GM13977 (cell line): ENCODE results near the gene BTNL3.
A peak's percentile ranks its signal among the peaks of the same experiment; 100 is the strongest.

Experiments
- DNase-seq: peaks from one replicate; pipeline ENCODE4 v3.0.0; 2012; ENCODE audit warnings: low spot score
- in situ Hi-C: fragments of 300-500 bp; cut with MboI; formaldehyde crosslinking; loops from one replicate; pipeline ENCODE4 v1.12.0; 2022; ENCODE audit warnings: low sequenced_read_pairs, low pct_unique_long_range_greater_than_20kb, mixed read lengths, inconsistent platforms; ENCODE audit not compliant: unreplicated experiment
- TF ChIP-seq, protein P1 (sequence below): IDR thresholded peaks from 2 replicates; pipeline ENCODE4 v1.5.1; 2012; ENCODE audit warnings: mild to moderate bottlenecking, control low read depth; ENCODE audit not compliant: insufficient read depth; ENCODE audit errors: extremely low read depth, missing control alignments

The BTNL3 gene

DNA sequence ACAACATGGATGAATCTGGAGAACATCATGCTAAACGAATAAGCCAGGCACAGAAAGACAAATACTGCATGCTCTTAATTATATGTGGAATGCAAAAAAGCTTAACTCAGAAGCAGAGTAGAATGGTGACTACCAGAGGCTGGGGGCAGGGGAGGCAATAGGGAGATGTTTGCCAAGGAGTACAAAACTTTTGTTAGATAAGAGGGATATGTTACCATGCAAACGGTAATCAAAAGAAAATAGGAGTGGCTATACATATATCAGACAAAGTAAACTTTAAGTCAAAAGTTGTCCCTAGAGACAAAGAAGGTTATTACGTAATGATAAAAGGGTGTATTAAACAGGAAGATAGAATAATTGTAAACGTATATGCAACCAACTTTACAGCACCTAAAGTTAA lies 17.8 kb upstream of the BTNL3 start:
- TF ChIP-seq, protein P1, sequence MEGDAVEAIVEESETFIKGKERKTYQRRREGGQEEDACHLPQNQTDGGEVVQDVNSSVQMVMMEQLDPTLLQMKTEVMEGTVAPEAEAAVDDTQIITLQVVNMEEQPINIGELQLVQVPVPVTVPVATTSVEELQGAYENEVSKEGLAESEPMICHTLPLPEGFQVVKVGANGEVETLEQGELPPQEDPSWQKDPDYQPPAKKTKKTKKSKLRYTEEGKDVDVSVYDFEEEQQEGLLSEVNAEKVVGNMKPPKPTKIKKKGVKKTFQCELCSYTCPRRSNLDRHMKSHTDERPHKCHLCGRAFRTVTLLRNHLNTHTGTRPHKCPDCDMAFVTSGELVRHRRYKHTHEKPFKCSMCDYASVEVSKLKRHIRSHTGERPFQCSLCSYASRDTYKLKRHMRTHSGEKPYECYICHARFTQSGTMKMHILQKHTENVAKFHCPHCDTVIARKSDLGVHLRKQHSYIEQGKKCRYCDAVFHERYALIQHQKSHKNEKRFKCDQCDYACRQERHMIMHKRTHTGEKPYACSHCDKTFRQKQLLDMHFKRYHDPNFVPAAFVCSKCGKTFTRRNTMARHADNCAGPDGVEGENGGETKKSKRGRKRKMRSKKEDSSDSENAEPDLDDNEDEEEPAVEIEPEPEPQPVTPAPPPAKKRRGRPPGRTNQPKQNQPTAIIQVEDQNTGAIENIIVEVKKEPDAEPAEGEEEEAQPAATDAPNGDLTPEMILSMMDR = no peak
- in situ Hi-C loops = no loop called here
- no peak for DNase-seq

DNA sequence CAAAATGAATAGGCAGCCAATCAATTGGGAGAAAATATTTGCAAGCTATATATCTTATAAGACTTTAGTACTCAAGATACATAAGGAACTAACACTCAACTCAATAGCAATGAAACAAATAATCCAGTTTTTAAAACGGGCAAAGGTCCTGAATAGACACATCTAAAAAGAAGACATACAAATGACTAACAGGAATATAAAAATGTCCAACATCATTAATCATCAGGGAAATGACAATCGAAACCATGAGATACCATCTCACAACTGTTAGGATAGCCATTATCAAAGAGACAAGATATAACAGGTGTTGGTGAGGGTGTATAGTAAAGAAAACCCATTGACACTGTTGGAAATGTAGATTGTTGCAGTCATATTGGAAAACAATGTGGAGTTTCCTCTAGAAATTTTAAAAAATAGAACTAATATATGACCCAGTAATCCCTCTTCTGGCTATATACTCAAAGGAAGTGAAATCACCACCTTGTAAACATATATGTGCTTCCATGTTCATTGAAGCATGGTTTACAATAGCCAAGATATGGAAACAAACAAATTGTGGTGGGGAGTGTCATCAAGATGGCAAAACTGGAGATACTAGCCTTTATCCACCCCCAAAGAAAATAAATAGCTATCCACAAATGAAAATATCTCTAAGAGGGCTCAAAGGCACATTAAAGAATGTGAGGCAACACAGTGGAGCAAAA lies 13.9 kb upstream of the BTNL3 start:
- no peak for DNase-seq
- TF ChIP-seq, protein P1 = no peak
- in situ Hi-C loops = no loop called here

DNA sequence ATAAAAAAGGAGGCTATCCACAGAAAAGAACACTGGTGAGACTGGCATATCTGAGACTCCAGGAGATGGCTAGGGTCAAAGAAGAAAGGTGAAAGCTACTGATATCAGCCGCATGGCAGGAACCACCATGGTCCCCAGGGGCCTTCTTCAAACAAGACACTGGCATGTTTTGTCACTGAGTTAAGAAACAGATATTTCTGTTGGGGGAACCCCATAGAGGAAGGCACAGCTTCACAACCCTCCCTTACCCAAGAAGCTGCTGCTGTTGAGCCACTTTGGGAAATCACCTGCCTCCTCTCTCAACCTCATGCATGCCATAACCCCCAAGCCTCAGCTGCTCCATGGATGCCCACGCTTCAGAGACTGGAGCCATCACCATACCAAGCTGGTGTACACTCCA lies 13.3 kb upstream of the BTNL3 start:
- in situ Hi-C loops = no loop called here
- TF ChIP-seq, protein P1 = no peak
- DNase-seq = peak; percentile 42

DNA sequence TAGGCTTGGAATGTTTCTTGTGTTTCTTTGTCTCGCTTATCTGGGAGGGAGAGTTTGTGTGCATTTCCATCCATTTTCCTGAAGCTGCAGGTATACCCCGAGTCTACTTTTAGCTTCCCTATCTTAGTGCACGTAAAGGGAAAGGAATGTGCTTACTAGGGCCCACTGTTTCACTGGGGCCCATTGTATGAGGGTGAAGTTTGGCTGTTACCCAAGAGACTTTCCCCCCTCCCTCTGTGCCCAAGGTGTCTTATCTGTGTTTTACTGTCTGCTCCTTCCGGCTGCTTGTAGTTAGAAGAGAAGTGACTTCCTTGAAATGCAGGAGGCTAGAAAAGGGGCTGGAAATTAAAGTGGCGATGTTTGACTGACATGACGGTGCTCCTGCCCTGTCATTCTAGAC lies 12.1 kb upstream of the BTNL3 start:
- in situ Hi-C loops = no loop called here
- TF ChIP-seq, protein P1 = no peak
- DNase-seq = no peak

DNA sequence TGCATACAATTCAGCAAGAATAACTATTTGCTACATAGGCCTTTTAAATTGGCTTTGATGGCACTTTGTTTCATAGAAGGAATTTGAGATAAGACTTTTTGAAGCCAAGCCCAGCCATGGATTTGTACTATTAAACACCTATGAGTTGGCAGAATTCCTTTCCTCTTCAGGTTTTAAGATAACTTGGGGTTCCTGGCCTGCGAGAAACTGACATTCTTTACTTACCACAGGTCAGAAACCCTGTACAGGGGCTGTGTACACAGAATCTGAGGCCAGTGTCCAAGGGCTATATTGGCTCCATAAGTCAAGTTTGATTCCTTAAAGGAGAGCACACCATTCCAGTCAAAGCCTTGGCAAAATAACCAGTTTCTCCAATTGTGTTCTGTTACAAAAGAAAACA lies 10.8 kb upstream of the BTNL3 start:
- TF ChIP-seq, protein P1 = no peak
- DNase-seq = no peak
- in situ Hi-C loops = no loop called here

DNA sequence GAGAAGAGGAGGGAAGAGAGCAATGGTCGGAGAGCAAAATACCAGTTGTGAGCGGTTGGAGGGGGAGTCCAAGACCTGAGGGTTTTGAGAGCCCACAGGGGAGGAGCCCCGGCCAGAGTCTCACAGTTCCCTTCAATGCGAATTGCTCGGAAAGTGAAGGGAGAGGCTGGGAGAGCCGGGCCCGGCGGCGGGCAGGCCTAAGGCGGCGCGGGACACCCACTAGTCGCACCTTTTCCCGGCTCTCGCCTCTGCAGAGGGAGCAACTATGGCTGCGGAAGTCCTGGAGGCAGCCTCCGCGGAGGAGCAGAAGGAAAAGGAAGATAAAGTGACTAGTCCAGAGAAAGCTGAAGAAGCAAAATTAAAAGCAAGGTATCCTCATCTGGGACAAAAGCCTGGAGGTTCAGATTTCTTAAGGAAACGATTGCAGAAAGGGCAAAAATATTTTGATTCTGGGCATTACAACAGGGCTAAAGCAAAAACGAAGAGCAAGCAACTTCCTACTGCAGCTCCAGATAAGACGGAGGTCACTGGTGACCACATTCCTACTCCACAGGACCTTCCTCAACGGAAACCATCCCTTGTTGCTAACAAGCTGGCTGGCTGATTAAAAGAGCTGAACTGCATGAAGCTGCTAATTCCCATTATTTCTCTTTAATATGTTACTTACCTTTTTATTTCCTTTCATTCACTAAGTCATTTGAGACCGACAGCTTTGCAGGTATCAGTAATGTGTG lies 6.5 kb upstream of the BTNL3 start:
- in situ Hi-C loops = no loop called here
- no peak for DNase-seq
- TF ChIP-seq, protein P1 = no peak
